Mammary epithelial cell (primary cell): ENCODE data around the gene FBXL7.

Experiments
- EZH2 ChIP-seq: IDR thresholded peaks from 2 replicates; pipeline ENCODE4 v1.6.1; 2012; ENCODE audit warnings: low read length, inconsistent platforms, borderline replicate concordance
- TF ChIP-seq, protein P1 (sequence below), 2 donors: IDR thresholded peaks in 1 of 2; conservative IDR thresholded peaks in 1 of 2; 2 replicates each; pipeline ENCODE4 v1.5.1; 2011 to 2012; ENCODE audit warnings: inconsistent platforms in 2 of 2, low read length in 2 of 2, mild to moderate bottlenecking in 2 of 2, control low read depth in 1 of 2, low read depth in 1 of 2; ENCODE audit not compliant: insufficient read depth in 1 of 2; ENCODE audit errors: extremely low read depth in 1 of 2

DNA sequence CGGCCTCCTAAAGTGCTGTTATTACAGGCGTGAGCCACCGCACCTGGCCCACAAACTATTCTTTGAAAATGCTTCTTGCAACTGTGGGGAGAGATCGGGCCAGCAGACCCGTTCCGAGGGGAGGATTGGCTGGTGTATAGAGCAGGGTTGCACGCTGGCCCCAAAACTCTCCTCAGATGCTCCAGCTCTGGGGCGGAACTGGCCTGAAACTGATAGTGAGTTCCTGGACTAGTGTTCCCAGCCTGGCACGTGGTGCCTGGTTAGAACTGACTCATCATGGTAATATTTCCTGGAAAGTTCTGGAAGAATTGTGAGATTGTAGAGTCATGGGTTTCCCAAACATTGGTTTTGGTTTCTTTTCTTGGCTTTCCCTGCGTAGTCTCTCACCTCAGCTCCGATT lies 120.5 kb downstream of the FBXL7 start:
- TF ChIP-seq, protein P1, sequence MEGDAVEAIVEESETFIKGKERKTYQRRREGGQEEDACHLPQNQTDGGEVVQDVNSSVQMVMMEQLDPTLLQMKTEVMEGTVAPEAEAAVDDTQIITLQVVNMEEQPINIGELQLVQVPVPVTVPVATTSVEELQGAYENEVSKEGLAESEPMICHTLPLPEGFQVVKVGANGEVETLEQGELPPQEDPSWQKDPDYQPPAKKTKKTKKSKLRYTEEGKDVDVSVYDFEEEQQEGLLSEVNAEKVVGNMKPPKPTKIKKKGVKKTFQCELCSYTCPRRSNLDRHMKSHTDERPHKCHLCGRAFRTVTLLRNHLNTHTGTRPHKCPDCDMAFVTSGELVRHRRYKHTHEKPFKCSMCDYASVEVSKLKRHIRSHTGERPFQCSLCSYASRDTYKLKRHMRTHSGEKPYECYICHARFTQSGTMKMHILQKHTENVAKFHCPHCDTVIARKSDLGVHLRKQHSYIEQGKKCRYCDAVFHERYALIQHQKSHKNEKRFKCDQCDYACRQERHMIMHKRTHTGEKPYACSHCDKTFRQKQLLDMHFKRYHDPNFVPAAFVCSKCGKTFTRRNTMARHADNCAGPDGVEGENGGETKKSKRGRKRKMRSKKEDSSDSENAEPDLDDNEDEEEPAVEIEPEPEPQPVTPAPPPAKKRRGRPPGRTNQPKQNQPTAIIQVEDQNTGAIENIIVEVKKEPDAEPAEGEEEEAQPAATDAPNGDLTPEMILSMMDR (conservative IDR thresholded peaks at IDR 0.05 in 1 of 2, IDR thresholded peaks at IDR 0.05 in 1 of 2; ENCODE audit: extremely low read depth in 1 of 2, insufficient read depth in 1 of 2, low read depth in 1 of 2, low read length in 2 of 2): no peak
- TF ChIP-seq EZH2: no peak
